Endothelial cell of umbilical vein (primary cell): ENCODE results near the gene HSPA9.

Experiments
- EZH2 ChIP-seq: IDR thresholded peaks from 2 replicates; pipeline ENCODE4 v1.6.1; 2012; ENCODE audit warnings: borderline replicate concordance, low read depth, mild to moderate bottlenecking, moderate library complexity, low read length, inconsistent platforms; ENCODE audit not compliant: severe bottlenecking
- POLR2AphosphoS5 ChIP-seq: IDR thresholded peaks from 2 replicates; pipeline ENCODE4 v1.6.1; 2012; ENCODE audit warnings: low read depth, mild to moderate bottlenecking, control low read depth, low read length, moderate library complexity; ENCODE audit not compliant: insufficient read depth
- TF ChIP-seq, protein P1 (sequence below), 2 donors: IDR thresholded peaks; 1 replicate in 1 of 2; 2 replicates in 1 of 2; pipeline ENCODE4 v1.5.1; 2011; ENCODE audit warnings: low read length in 2 of 2, mild to moderate bottlenecking in 2 of 2, moderate library complexity in 2 of 2, control low read depth in 1 of 2, inconsistent platforms in 1 of 2, low read depth in 1 of 2; ENCODE audit not compliant: insufficient read depth in 1 of 2; ENCODE audit errors: extremely low read depth in 1 of 2

GRCh38 chr5:138541511-138542179 is 33.6 kb downstream of the HSPA9 start:
- TF ChIP-seq EZH2 = no peak
- TF ChIP-seq, protein P1, sequence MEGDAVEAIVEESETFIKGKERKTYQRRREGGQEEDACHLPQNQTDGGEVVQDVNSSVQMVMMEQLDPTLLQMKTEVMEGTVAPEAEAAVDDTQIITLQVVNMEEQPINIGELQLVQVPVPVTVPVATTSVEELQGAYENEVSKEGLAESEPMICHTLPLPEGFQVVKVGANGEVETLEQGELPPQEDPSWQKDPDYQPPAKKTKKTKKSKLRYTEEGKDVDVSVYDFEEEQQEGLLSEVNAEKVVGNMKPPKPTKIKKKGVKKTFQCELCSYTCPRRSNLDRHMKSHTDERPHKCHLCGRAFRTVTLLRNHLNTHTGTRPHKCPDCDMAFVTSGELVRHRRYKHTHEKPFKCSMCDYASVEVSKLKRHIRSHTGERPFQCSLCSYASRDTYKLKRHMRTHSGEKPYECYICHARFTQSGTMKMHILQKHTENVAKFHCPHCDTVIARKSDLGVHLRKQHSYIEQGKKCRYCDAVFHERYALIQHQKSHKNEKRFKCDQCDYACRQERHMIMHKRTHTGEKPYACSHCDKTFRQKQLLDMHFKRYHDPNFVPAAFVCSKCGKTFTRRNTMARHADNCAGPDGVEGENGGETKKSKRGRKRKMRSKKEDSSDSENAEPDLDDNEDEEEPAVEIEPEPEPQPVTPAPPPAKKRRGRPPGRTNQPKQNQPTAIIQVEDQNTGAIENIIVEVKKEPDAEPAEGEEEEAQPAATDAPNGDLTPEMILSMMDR (IDR thresholded peaks at IDR 0.05; ENCODE audit: extremely low read depth in 1 of 2, insufficient read depth in 1 of 2, low read depth in 1 of 2, low read length in 2 of 2) = no peak
- TF ChIP-seq POLR2AphosphoS5 = no peak
